ENCODE results near the gene CPNE5.

CPNE5 gene

DNA sequence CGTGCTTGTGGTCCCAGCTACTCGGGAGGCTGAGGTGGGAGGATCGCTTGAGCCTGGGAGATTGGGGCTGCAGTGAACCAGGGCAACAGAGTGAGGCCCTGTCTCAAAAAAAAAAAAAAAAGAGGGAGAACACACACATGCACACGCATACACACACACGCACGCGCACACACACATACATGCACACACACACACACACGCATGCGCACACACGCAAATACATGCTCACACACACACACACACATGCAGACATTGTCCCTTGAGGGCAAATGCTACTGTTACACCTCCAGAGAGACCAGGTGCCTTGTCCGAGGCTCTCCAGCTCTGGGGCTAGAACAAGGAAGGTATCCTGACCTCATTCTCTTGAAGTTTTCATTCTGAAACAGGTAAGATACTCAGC lies 77.1 kb downstream of the CPNE5 start:
- no peak for DNase-seq (ENCODE audit: low read depth)

DNA sequence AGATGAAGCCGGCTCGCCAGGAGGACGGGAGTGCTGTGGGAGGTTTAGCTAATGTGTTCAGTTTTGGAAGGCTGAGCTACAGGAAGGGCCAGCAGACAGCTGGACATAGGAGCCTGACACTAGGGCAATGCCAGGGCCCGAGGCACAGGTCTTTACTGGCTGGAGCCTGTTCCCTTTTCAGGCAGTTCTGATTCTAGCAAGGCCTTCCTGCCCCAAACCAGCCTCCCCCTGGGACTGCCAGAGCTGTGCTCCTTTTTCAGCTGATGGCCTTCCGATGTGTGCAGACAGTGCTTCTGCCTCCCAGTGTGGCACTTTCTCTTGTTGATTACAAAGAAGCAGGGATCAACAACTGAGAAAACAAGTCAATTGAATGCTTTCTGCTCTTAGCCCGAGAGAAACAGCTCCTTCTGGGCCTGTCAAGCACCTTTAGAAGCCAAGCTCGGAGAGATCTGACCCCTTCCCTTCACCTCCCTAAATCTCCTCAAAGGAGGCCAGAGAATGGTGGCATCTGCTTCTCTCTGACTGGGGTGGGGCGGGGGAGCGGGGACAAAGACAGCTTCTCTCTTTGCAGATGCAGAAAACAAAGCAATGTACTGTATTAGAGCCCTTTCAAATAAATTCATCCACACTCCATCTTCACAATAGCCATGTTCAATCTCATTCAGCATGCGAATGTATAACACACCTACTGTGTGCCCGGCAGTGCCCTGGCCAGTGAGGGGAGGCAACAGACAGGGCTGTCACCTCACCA lies 78.4 kb downstream of the CPNE5 start:
- no peak for DNase-seq (ENCODE audit: low read depth)

DNA sequence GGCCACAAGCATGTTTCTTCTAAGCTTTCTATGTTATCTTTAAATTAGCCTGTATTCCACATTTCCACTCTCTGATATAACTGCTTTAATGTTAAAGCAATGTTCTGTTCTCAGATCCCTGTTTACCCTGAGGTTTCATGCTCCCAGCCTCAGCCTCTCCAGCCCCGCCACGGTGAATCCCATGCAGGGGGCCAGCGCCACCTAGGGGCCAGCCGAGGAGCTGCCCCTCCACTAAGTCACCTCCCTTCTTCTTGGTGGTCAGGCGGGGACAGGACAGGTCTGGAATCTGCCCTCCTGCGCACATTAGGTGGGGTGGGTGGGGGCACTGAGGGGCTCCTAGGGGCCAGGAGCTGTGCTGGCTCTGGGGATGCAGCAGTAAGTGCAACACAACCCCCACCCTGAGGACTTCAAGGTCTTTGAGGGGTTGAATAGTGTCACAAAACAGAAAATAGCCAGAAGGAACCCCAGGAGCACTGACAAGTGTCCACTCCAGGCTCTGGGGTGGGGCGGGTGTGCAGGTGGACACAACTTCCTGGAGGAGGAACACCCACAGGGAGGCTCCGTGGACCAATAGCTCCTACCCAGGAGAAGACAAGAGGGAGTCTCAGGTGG lies 80.0 kb downstream of the CPNE5 start:
- peak; percentile 55 for DNase-seq (ENCODE audit: low read depth)

DNA sequence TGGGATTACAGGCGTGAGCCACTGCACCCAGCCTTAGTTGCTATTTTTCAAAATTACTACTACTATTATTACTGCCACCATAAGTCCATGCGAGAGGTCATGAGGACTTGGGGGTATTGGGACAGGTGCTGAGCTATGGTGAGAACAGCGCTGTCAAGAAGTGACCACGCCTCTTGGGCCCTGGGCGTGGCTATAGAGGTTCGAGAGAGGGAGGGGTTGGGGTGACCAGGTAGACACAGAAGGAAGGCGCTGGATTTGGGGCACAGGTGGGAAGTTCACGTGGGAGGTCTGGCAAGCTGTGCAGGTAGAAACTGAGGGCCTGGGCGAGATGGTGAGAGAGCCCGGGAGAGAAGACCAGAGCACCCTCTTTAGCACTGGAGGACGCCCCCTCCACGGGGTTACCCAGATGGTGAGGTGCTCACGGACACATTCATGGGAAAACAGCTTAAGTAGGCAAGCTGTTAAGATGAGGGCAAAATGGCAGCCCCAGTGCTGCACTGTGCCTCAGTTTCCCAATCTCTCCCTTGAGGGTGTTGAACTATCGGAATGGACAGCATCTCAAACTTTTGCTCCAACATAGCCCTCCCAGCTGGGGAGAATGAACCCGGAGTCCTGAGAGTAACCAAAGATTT lies 80.6 kb downstream of the CPNE5 start:
- no peak for DNase-seq (ENCODE audit: low read depth)

DNA sequence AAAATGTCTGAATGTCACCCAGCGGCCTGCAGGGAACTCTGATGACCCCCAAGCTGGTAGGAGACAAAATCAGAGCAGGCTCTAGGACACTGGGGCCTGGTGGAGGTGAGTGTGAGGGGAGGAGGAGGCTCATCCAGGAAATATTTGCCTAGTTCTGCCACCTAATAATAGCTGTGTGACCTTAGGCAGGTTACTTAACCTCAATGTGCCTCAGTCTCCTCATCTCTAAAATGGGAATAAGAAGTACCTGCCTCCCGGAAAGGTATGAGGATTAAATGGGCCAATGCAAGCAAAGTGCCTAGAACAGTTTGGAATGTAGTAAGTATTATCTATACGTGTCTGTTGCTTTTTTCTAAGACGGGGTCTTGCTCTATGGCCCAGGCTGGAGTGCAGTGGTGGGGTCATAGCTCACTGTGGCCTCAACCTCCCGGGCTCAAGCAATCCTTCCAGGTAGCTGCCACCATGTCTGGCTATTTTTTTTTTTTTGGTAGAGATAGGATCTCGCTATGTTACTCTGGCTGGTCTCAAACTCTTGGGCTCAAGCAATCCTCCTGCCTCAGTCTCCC lies 81.2 kb downstream of the CPNE5 start:
- DNase-seq (ENCODE audit: low read depth), result no peak

DNA sequence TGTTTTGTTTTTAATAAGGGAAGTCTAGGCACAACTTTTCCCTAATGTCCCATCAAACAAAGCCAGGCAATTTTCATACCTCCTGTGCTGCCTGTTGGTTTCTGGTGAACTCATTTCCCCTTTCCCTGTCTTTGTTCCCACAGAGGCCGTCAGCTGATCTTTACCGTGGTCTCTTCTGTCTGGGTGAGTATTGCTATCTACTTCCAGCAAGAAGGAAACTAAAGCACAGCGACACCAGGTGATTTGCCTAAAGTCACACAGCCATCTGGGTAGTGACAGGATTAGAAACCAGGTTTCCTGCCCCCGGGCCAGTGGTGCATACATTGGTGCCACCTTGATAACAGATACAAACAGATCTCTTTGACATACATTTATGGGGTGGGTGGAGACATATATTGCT lies 82.0 kb downstream of the CPNE5 start:
- DNase-seq (ENCODE audit: low read depth), result peak; percentile 21

DNA sequence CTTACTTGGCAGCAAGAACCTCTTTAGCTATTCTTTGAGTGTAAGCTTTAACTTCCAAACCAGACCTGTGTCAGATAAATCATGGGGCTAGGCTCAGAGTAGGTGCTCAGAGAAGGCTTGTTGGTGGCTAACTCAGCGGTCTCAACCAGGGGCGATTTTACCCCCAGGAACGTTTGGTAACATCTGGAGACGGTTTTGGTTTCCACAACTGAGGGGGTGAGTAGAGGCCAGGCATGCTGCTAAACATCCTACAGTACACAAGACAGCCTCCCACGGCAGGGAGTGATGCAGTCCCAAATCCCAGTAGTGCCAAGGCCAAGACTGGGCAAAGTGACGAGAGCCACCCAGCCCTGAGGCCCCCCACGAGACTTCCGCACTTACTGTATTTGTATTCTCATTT lies 82.5 kb downstream of the CPNE5 start:
- DNase-seq (ENCODE audit: low read depth), result no peak

DNA sequence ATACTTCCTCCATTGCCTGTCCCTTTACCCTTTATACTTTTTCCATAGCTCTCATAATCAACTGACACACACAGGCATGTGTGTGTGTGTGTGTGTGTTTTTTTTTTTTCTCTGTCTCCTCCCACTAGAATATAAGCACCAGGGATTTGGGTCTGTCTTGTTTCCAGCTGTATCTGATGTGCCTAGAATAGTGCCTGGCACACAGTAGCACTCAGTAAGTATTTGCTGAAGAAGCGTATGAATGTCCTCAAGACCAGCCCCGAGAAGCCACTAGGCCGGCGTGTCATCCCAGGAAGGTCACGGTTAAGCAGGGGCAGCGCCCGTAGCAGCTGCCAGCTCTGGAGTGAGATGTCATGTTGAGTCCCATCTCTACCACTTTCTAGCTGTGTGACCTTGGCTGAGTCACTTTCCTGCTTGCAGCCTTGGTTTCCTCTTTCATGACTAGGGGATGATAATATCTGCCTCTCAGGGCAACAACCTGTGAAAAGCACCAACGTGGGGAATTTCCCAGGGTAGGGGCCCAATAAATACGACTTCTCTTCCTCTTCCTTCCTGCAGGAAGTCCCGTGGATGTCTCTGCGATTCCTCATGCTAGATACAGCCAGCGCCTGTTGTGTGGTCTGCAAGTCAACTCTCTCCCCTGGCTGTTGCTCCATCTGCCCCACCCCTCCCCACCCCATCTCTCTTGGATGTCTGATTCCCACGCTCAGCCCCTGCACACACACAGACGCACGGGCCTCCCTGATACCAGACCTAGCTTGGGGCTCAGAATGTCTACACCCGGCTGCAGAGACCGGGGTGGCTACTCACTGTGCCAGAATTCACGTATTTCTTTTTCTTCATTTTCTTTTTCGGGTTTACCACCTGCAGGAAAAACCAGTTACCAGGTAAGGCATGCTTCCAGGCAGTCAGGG lies 83.6 kb downstream of the CPNE5 start:
- DNase-seq (ENCODE audit: low read depth), result peak; percentile 84

DNA sequence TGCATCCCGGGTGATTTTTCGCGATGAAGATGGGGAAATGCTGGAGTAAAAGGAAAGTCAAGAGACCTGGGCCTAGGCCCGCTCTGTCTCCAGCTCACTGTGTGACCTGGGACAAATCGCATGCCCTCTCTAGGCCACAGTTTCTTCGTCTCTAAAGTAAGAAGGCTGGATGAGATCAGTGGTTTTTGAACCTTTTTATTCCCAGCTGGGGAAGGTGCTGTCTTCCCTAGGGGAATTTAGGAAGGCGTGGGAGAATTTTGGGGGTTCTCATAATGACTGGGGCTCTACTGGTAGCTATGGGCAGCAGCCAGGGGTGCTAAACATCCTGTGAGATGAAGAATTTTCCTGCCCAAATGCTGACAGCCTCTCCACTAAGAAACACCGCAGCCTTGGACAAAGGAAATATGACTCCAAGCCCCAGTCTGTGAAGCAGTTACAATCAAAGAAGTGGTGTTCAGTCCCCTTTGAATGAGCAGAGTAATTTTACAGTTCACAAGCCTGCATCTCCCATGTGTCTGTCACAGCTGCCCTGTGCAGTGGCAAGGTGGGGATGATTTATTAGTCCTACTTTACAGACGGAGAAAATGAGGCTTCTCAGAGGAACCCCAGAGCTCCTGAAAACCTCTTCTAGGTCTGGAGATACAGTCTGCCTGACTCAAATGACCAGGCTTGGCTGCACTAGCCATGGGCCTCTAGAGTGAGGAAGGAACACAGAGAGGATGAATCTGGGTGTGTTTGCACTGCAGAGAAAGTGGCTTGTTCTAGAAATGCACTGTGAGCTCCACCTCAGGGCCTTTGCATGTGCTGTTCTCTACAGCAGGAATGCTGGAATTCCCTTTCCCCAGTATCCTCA lies 84.4 kb downstream of the CPNE5 start:
- no peak for DNase-seq (ENCODE audit: low read depth)

DNA sequence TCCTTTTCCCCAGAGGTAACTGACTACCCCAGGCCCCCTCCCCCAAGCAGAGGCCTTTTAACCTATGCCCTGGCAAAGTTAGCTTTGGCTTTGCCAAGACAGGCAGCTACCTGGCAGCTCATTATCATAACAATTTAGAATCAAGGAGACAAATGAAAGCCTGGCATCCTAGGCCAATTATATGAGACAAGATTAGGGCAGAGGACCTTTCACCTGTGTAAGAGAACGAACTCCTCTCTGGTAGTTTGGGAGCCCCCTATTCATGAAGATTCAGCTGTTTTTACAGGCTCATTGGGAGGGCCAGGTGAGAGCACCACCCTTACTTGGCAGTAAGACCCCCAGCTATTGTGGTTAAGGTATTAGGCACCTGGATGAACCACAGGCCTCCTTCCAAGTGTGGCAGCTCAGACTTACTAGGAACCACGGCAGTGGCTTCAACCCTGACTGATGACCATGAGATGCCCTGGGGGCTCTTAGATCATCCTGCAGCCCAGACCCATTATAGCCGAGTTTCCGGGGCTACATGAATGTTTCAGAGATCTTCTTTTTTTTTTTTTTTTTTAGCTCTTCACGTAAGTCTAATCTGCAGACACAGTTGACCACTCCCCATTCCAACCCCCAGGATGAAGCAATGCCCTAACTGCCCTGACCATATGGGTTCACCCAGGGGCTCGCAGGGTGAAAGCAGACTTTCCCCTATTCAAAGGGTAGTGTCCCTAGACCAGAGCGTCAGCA lies 85.4 kb downstream of the CPNE5 start:
- DNase-seq (ENCODE audit: low read depth), result no peak

DNA sequence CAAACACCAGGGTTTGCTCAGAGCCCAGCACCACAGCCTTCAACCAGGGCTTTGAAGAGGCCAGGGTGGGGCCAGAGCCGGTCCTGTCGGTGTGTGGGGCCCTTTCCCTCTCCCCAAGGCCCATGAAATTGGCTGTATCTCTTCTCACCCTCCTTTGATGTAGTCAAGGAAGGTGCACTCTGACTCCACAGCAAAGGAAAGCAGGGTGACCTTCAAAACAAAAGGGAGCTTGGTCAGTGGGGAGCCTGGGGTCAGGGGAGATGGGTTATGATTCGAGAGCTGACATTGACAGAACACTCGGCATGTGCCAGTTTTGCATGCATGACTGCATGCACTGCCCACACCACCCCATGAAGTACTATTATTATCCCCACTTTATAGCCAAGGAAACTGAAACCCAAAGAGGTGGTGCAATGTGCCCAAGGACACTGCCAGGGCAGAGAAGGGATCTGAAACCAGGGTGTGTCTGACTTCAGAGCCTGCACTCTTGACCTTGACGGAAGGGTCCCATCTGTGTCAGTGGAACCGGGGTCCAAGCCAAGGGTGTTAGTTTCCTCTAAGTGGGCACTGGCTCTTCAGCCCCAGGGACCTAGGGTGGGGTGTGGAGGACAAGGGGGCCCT lies 86.2 kb downstream of the CPNE5 start:
- no peak for DNase-seq (ENCODE audit: low read depth)

DNA sequence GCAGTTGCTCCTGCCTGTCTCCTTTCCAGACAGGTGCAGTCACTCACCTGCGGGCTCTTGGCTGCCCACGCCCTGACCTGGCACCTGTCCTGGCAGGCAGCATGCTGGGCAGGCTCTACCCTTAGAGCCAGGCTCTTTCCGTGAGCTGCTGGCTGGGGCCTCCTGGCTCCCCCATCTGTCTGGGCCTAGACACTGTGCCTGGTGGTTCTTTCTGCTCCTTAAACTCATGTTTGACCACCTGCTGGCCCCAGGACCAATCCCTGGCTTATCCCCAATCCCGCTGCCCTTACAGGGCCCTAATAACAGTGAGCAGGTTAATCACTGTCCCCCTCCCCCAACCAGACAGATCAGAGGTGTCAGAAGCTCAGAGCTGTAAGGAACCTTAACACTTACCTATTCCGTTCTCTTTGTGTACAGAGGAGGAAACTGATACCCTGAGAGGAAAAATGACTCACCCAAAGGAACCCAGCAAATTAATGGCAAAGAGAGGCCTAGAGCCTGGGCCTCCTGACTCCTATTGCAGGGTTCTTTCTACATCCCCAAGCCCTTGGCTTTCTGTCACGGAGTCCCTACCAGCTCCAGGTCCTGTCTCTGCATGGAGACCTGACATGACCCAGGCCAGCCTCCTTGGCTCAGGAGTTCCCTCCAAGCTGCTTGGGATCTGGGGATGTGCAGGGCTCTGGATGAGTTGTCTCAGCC lies 86.9 kb downstream of the CPNE5 start:
- no peak for DNase-seq (ENCODE audit: low read depth)

DNA sequence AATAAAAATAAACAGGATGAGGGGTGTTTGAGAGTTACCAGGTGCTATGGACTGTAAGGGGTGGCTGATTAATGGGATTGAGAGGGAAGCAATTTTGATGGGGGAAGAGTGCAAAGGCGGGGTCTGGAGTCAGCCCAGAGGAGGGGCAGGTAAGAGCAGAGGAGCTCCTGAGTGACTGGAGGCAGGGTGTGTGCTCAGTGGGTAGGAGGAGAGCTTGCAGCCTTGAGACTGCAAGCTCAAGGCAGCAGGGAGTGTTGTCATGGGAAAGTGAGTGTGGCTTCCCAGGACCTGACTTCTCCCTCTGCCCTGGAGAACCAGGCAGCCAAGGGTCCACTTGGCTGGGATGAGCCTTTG lies 87.4 kb downstream of the CPNE5 start:
- DNase-seq (ENCODE audit: low read depth), result no peak

DNA sequence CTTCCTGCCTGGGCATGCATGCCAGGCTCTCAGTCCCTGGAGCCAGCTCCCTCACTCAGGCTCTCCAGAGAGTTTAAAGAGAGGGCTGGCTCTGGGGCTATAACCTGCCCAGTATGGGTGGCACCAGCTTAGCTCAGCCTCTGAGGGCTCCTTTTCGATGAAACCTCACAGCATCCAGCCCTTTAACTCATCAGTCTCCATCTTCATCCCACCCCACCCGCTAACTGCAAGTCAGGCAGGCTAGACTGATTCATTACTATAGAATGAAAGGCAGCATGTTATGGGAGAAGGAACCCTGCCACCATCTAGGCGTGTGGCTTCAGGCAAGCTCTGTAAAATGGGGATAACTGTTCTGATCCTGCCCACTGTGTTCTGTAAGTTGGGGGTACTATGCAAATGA lies 88.2 kb downstream of the CPNE5 start:
- no peak for DNase-seq (ENCODE audit: low read depth)

DNA sequence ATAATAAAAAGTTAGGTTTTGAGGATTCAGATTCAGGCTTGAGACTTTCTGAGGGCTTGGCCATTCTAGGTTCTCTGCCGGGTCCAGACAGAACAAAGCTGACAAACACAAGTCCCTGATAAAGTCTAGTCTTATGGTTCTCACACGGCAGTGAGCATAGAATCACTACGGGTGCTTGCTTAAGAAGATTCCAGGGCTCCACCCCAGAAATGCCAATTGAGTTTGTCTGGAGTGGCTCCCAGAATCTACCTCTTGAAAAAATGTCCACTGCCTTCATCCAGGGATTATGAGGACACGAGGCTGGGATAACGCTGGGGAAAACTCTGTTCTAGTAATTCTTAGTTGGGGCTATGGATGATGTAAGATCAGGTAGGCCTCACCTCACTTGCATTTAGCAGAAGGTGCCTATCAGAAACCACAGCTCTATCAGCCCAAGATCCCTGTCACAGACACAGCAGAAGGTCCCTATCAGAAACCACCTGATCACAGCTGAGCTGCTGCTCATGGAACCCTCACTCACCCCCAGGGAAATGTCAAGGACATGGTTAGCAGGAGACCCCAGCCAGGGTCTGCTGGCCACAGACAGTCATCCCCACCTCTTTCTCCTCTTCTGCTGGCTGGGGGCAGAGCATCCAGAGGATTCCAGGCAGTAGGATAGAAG lies 89.3 kb downstream of the CPNE5 start:
- no peak for DNase-seq (ENCODE audit: low read depth)

DNA sequence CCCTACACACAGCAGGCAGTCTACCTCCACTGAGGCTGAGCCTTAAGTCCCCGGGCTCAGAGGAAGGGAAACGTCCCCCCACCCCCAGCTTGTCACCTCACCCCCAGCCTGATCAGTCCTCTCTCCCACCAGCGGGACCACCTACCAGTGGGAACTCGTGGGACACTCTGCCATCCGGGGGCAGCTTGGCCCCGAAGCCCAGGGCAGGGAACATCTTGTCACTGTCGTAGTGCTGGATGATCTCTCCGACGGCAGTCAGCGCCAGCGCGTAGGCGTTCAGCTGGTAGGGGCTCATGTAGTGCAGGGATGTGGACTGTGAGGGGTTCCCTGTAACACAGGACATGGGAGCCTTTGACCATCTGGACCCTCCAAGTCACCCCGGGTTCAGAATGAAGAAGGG lies 93.0 kb downstream of the CPNE5 start:
- no peak for DNase-seq (ENCODE audit: low read depth)

DNA sequence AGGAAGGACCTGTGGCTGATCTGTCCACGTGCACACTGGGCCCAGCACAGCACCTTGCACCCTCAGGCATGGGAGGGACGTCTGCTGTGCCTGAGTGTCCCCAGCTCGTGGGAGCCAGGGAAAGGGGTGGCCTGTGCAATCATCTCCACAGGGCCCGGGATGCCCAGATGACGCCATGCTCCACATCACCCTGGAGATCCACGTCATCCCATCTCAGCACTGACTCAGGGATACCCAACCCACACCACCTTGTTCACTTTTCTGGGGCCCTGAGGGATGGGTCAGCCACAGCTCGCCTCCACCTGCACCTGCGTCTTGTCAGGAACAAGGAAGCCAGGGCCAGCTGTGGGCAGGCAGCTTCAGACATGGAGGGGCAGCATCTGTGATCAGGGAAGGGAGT lies 93.4 kb downstream of the CPNE5 start:
- DNase-seq (ENCODE audit: low read depth), result no peak

DNA sequence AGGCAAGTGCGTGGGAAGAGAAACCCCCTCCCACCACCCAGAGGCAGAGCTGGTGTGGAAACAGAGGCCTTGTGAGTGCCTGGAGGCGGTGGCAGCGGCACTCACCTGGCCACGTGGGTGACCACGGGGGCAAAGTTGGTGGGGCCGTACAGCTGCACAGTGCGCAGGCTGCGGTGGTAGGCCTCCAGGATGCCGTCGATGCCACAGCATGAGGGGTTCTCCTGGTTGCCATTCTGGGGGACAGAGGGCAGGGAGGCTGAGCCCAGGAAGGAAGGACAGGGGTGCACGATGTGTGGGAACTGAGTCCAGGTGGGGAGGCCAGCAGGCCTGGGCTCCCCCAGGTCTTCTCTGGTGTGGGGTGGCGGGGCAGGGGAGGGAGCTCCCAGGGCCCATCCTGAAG lies 94.0 kb downstream of the CPNE5 start:
- DNase-seq (ENCODE audit: low read depth), result no peak

DNA sequence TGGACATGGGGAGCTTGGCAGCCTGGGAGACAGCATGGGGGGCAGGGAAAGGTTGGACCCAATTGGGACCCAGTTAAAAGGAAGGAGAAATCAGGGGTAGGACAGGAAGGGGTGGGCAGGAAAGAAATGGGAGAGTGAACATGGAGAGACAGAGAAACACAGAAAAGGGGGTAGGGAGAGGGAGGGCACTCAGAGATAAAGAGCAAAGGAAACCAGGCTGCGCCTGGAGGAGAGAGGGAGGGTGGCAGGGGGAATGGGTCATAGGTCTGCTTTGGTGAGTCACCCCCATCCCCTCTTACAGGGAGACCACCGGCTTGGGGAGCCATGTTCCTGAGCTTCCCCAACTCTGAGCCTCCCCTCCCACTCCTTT lies 95.0 kb downstream of the CPNE5 start:
- DNase-seq (ENCODE audit: low read depth), result no peak

All from T-helper 22 cell (primary cell).